GM18907 (cell line): ENCODE results near the gene NCF2.
"Not testable (repeated sequence)": the region's sequence is repeated elsewhere in the genome, so short reads cannot be mapped to it uniquely, and the experiment has no call there.

Experiments
- ATAC-seq: cut with Tn5 transposase; IDR thresholded peaks from one replicate; pipeline ENCODE4 v1.9.1; 2021; ENCODE audit warnings: mild to moderate bottlenecking, moderate library complexity; ENCODE audit not compliant: unreplicated experiment

Gene NCF2

DNA sequence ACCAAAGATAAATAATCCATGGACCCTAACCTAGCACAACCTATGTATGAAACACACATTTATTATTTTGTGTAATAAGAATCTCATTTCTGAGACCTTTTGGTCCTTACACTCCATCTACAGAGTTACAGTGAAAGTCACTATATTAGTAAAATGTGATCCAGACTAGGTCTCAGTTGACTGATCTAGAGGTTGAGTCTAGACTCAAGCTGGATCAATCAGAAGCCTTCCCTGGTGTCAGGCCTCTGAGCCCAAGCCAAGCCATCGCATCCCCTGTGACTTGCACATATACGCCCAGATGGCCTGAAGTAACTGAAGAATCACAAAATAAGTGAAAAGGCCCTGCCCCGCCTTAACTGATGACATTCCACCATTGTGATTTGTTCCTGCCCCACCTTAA lies 22.7 kb upstream of the NCF2 start:
- not testable (repeated sequence) for ATAC-seq

DNA sequence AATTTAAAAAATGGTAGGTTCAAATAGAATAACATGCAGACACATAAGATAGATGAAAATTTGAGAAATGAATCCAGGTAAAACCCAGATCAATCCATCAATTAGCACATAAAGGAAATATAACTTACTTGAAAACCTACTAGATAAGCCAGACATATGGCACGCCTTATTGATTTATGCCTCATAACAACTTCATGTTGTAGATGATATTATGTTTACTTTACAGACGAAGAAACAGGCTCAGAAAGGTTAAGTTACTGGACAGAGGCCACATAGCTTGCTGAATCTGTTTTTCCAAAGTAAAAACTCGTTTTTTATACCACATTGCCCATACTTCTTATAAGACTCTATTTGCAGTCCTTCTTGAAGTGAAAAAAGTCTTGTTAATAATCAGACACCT lies 22.1 kb upstream of the NCF2 start:
- ATAC-seq, result no peak

- no peak for ATAC-seq
Measured at GRCh38 chr1:183611021-183611420, 20.8 kb upstream of the NCF2 start.

GRCh38 chr1:183609759-183610452 lies 19.6 kb upstream of the NCF2 start:
- no peak for ATAC-seq

DNA sequence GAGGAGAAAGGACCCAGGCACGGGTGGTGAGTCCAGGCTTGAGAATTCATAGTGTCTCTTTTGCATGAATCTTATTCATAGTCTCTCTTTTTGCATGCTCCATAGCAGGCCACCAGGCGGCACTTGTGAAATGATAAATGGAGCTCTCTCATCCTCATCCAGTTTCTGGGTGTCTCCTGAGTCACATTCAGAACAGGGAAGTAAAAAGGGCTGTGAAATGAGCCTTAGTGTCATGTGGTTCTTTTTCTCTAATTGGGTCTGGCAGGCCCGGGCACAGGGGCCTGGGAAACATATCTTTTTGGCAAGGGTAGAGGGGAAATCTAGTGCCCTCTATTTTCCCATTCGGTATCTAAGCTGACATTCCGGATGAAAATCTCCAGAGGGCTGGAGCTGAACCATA lies 19.1 kb upstream of the NCF2 start:
- ATAC-seq, result peak; percentile 40

- ATAC-seq, result peak; percentile 41
Measured at GRCh38 chr1:183607322-183607980, 17.2 kb upstream of the NCF2 start.

DNA sequence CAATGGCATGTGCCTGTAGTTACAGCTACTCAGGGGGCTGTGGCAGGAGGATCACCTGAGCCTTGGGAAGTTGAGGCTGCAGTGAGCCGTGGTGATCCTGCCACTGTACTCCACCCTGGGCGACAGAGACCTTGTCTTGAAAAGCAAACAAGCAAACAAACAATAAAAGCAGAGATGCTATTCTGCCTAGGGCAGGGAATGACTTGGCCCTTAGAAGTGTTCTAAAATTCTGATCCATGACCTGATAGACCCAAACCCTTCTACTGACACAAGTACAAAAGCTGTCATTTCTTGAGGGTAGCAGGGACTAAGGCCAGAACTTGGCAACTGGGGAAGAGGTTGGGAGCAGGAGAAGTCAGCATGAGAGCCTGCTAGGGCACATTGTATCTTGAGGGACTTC lies 15.6 kb upstream of the NCF2 start:
- ATAC-seq, result no peak

- peak; percentile 31 for ATAC-seq
Measured at GRCh38 chr1:183604815-183605214, 14.6 kb upstream of the NCF2 start.

DNA sequence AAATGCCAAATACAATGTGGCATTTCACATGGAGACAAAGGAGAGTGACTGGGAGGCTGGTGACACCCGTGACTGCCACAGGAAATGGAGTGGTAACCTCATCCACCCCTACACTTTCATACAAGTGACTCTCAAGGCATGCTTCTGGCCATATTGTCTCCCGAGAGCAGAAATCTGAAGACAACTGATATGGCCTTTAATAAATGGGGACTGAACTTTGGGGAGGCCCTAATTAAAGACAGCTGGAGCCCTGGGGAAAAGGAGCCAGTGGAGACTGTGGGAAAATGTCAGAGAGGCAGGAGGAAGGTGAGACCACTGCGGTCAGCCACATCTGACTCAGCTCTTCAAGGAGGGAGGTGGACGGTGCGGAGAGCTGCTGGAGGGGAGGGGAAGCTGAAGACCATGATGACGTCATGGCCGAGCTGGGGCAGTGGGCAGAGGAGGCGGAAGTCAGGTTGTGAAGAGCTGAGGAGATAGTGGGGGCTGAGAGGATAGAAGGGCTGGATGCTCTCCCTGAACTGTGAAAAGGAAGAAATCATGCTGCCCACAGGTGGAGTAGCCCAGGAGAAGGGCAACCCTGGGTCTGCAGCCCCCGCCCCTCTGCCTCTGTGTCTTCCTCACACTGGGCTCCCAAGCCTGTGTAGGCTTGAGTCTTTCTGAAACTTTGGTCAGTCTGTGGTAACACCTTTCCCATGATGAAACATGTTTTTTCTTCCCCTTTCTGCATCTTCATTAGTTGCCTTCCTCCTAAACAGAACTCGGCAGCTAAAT lies 14.0 kb upstream of the NCF2 start:
- ATAC-seq, result peak; percentile 54

GRCh38 chr1:183602510-183602909 lies 12.3 kb upstream of the NCF2 start:
- ATAC-seq, result no peak

DNA sequence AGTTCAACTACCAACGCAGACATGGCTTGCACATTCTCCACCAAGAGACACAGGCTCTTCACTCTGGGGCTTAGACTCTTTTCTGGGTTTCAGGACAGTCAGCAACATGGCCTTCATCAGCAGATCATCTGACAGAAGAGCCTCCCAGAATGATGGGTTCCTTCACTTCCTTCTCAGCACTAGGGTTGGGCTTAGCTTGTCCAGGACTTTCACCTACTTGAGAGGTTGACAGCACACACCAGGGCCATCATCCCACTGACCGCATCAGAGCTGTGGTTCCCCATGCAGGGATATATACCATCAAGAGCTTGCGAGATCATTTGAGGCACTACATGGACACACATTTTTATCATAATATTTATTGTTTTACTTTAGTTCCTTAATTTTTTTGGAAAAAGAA lies 10.4 kb upstream of the NCF2 start:
- ATAC-seq, result no peak

- no peak for ATAC-seq
Measured at GRCh38 chr1:183600136-183600535, 9.9 kb upstream of the NCF2 start.

- ATAC-seq, result peak; percentile 58
Measured at GRCh38 chr1:183598386-183598785, 8.1 kb upstream of the NCF2 start.

- no peak for ATAC-seq
Measured at GRCh38 chr1:183597656-183598347, 7.5 kb upstream of the NCF2 start.

DNA sequence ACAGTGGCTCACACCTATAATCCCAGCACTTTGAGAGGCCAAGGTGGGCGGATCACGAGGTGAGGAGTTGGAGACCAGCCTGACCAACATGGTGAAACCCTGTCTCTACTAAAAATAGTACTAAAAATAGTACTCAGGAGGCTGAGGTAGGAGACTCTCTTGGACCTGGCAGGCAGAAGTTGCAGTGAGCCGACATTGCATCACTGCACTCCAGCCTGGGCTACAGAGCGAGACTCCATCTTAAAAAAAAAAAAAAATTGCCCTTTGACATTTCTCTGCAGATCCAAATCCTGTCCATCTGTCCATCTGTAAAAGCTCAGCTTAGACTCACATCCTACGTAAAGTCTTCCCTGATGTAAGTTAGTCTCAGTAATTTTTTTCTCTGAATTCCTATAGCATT lies 6.2 kb upstream of the NCF2 start:
- no peak for ATAC-seq

DNA sequence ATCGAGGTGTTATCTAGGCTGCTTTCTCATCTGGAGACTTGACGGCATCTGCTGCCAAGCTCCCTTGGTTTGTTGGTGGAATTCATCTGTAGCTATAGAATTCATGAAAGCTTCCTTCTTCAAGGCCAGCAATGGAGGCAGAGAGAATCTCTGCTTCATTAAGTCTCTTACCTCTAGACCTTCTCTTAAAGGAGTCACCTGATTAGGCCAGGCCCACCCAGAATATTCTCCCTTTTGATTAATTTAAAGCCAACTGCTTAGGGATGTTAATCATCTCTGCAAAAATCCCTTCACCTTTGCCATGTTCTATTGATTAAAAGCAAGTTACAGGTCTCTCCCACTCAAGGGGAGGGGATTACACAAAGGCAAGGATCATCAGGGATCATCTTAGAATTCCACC lies 5.3 kb upstream of the NCF2 start:
- no peak for ATAC-seq

- peak; percentile 42 for ATAC-seq
Measured at GRCh38 chr1:183593356-183593755, 3.1 kb upstream of the NCF2 start.

- no peak for ATAC-seq
Measured at GRCh38 chr1:183592733-183593132, 2.5 kb upstream of the NCF2 start.

DNA sequence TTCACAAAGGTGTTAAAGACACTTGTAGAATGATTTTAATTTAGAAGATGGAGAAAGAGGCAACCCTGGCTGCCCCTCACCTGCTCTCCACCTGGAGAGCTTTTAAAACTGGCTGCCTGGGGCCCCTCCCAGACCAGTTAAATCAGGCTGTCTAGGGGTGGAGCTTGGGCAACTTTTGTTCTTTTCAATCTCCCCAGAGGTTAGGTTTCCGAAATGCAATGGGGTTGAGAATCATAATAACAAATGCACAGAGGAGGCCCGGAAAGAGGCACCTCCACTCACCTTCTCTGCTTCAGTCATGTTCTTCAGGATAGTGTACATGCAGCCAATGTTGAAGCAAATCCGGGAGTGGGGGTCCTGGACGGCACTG lies 400 bp downstream of the NCF2 start:
- ATAC-seq, result peak; percentile 18

DNA sequence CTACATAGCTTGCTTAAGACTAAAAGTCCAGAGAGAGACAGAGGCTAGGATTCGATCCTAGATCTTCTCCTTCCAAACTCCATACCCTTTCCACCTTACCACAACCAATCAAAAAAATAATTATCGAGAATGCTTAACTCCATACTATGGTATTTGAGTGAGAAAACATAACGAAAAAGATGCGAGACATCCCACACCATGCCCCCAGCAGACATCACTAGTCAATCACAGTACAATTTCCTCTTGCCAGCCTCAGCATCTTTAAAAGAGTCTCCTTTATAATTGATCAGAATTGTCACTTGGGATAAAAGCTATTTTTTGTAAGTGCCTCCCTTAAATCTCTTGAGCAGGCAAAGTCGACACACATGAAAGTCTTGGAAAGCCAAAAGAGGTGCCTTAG lies 875 bp downstream of the NCF2 start:
- ATAC-seq, result no peak

- ATAC-seq, result no peak
Measured at GRCh38 chr1:183588827-183589226, 1.4 kb downstream of the NCF2 start.
